ENCODE measurements around the gene RAB3GAP2.
"Not testable (repeated sequence)": the region's sequence is repeated elsewhere in the genome, so short reads cannot be mapped to it uniquely, and the experiment has no call there.

RAB3GAP2 gene

GRCh38 chr1:220290140-220290761 lies 18.0 kb upstream of the RAB3GAP2 start:
- DNase-seq (ENCODE audit: low read depth in 2 of 2) = no peak

- no peak for DNase-seq (ENCODE audit: low read depth in 2 of 2)
These were observed 14.9 kb upstream of the RAB3GAP2 start for GRCh38 chr1:220287129-220287528.

- DNase-seq (ENCODE audit: low read depth in 2 of 2) = no peak
These were observed 11.4 kb upstream of the RAB3GAP2 start for GRCh38 chr1:220283625-220284024.

GRCh38 chr1:220281159-220281574 lies 8.9 kb upstream of the RAB3GAP2 start:
- DNase-seq (ENCODE audit: low read depth in 2 of 2) = no peak

GRCh38 chr1:220280249-220280648 lies 8.0 kb upstream of the RAB3GAP2 start:
- no peak for DNase-seq (ENCODE audit: low read depth in 2 of 2)

- no peak for DNase-seq (ENCODE audit: low read depth in 2 of 2)
These were observed 6.7 kb upstream of the RAB3GAP2 start for GRCh38 chr1:220278991-220279390.

- DNase-seq (ENCODE audit: low read depth in 2 of 2) = no peak
These were observed 3.2 kb upstream of the RAB3GAP2 start for GRCh38 chr1:220275430-220275829.

- no peak for DNase-seq (ENCODE audit: low read depth in 2 of 2)
These were observed 2.1 kb upstream of the RAB3GAP2 start for GRCh38 chr1:220274251-220274855.

GRCh38 chr1:220272841-220273090 lies 513 bp upstream of the RAB3GAP2 start:
- DNase-seq (ENCODE audit: low read depth in 2 of 2) = no peak

- no peak for DNase-seq (ENCODE audit: low read depth in 2 of 2)
These were observed 577 bp downstream of the RAB3GAP2 start for GRCh38 chr1:220271706-220272046.

- no peak for DNase-seq (ENCODE audit: low read depth in 2 of 2)
These were observed 3.2 kb downstream of the RAB3GAP2 start for GRCh38 chr1:220269036-220269435.

- no peak for DNase-seq (ENCODE audit: low read depth in 2 of 2)
These were observed 4.6 kb downstream of the RAB3GAP2 start for GRCh38 chr1:220267630-220268029.

GRCh38 chr1:220260228-220260627 lies 12.0 kb downstream of the RAB3GAP2 start:
- not testable (repeated sequence) for DNase-seq (ENCODE audit: low read depth in 2 of 2)

GRCh38 chr1:220259756-220260155 lies 12.5 kb downstream of the RAB3GAP2 start:
- not testable (repeated sequence) for DNase-seq (ENCODE audit: low read depth in 2 of 2)

GRCh38 chr1:220256194-220256593 lies 16.1 kb downstream of the RAB3GAP2 start:
- DNase-seq (ENCODE audit: low read depth in 2 of 2) = not testable (repeated sequence)

- no peak for DNase-seq (ENCODE audit: low read depth in 2 of 2)
These were observed 17.0 kb downstream of the RAB3GAP2 start for GRCh38 chr1:220255204-220255603.

GRCh38 chr1:220253290-220253689 lies 19.0 kb downstream of the RAB3GAP2 start:
- not testable (repeated sequence) for DNase-seq (ENCODE audit: low read depth in 2 of 2)

GRCh38 chr1:220251272-220251671 lies 21.0 kb downstream of the RAB3GAP2 start:
- DNase-seq (ENCODE audit: low read depth in 2 of 2) = no peak

- no peak for DNase-seq (ENCODE audit: low read depth in 2 of 2)
These were observed 21.6 kb downstream of the RAB3GAP2 start for GRCh38 chr1:220250681-220251080.

- DNase-seq (ENCODE audit: low read depth in 2 of 2) = no peak
These were observed 22.7 kb downstream of the RAB3GAP2 start for GRCh38 chr1:220249522-220249921.

- not testable (repeated sequence) for DNase-seq (ENCODE audit: low read depth in 2 of 2)
These were observed 23.5 kb downstream of the RAB3GAP2 start for GRCh38 chr1:220248715-220249265.

GRCh38 chr1:220245900-220246299 lies 26.4 kb downstream of the RAB3GAP2 start:
- not testable (repeated sequence) for DNase-seq (ENCODE audit: low read depth in 2 of 2)

- no peak for DNase-seq (ENCODE audit: low read depth in 2 of 2)
These were observed 28.3 kb downstream of the RAB3GAP2 start for GRCh38 chr1:220243947-220244346.
